Liver (tissue), 9 donors: Measurements from ENCODE around the gene TMEM108. TPM values are rescaled to one million over a fixed set of nuclear protein-coding genes. Genes with fewer than 3 reads are reported as not detected.

Experiments used
- DNase-seq: peaks from one replicate; pipeline ENCODE4 v3.0.0-alpha.2; 2017; ENCODE audit warnings: low spot score
- H3K27ac ChIP-seq, 2 donors: one replicate each; pipeline ENCODE4 v1.7.0; 2013; ENCODE audit warnings: inconsistent platforms in 2 of 2, low read length in 2 of 2, control low read depth in 1 of 2, low read depth in 1 of 2, mild to moderate bottlenecking in 1 of 2
- H3K27me3 ChIP-seq, 4 donors: one replicate each; pipeline versions ENCODE4 v1.6.1 to v1.7.0; 2013; ENCODE audit warnings: low read length in 3 of 4, inconsistent platforms in 1 of 4, mild to moderate bottlenecking in 1 of 4, moderate library complexity in 1 of 4; ENCODE audit not compliant: control insufficient read depth in 4 of 4, insufficient read depth in 4 of 4
- H3K36me3 ChIP-seq, 4 donors: one replicate each; pipeline versions ENCODE4 v1.6.1 to v1.7.0; 2013; ENCODE audit warnings: low read length in 3 of 4, mild to moderate bottlenecking in 3 of 4, low read depth in 1 of 4, moderate library complexity in 1 of 4; ENCODE audit not compliant: control insufficient read depth in 4 of 4, insufficient read depth in 3 of 4
- H3K4me1 ChIP-seq, 4 donors: one replicate each; pipeline versions ENCODE4 v1.6.1 to v1.7.0; 2013; ENCODE audit warnings: low read length in 3 of 4, mild to moderate bottlenecking in 3 of 4, moderate library complexity in 1 of 4; ENCODE audit not compliant: control insufficient read depth in 4 of 4, insufficient read depth in 4 of 4
- H3K4me3 ChIP-seq, 3 donors: one replicate each; pipeline versions ENCODE4 v1.6.1 to v1.7.0; 2013; ENCODE audit warnings: low read length in 3 of 3, control low read depth in 1 of 3, low read depth in 1 of 3, mild to moderate bottlenecking in 1 of 3
- H3K9ac ChIP-seq, 2 donors: one replicate each; pipeline ENCODE4 v1.7.0; 2013; ENCODE audit warnings: low read length in 2 of 2, mild to moderate bottlenecking in 2 of 2, moderate library complexity in 2 of 2, control low read depth in 1 of 2, low read depth in 1 of 2
- H3K9me3 ChIP-seq, 4 donors: one replicate each; pipeline versions ENCODE4 v1.6.1 to v1.7.0; 2013; ENCODE audit warnings: low read length in 3 of 4; ENCODE audit not compliant: control insufficient read depth in 4 of 4
- EGR1 ChIP-seq, 2 donors: IDR thresholded peaks; 2 replicates each; pipeline ENCODE4 v1.6.1; 2016 to 2018; ENCODE audit warnings: antibody characterized with exemption in 2 of 2, low read depth in 2 of 2
- FOXA1 ChIP-seq: IDR thresholded peaks from 2 replicates; pipeline ENCODE4 v1.6.1; 2016; ENCODE audit warnings: antibody characterized with exemption
- FOXA2 ChIP-seq: IDR thresholded peaks from 2 replicates; pipeline ENCODE4 v1.6.1; 2016; ENCODE audit warnings: antibody characterized with exemption
- GABPA ChIP-seq, 2 donors: IDR thresholded peaks in 1 of 2; conservative IDR thresholded peaks in 1 of 2; 2 replicates each; pipeline ENCODE4 v1.6.1; 2016; ENCODE audit warnings: antibody characterized with exemption in 2 of 2, mild to moderate bottlenecking in 1 of 2, moderate library complexity in 1 of 2
- HNF4A ChIP-seq, 2 donors: conservative IDR thresholded peaks; 2 replicates each; pipeline ENCODE4 v1.6.1; 2016; ENCODE audit warnings: antibody characterized with exemption in 2 of 2, mild to moderate bottlenecking in 2 of 2
- HNF4G ChIP-seq: IDR thresholded peaks from 2 replicates; pipeline ENCODE4 v1.6.1; 2016; ENCODE audit warnings: antibody characterized with exemption
- JUND ChIP-seq, 2 donors: IDR thresholded peaks; 2 replicates each; pipeline ENCODE4 v1.6.1; 2016; ENCODE audit warnings: antibody characterized with exemption in 2 of 2
- RXRA ChIP-seq, 2 donors: IDR thresholded peaks; 2 replicates each; pipeline ENCODE4 v1.6.1; 2017 to 2018; ENCODE audit warnings: antibody characterized with exemption in 2 of 2, mild to moderate bottlenecking in 1 of 2
- SP1 ChIP-seq: IDR thresholded peaks from 2 replicates; pipeline ENCODE4 v1.6.1; 2018; ENCODE audit warnings: antibody characterized with exemption, mild to moderate bottlenecking
- TAF1 ChIP-seq: conservative IDR thresholded peaks from 2 replicates; pipeline ENCODE4 v1.6.1; 2016; ENCODE audit warnings: antibody characterized with exemption, mild to moderate bottlenecking
- YY1 ChIP-seq: IDR thresholded peaks from 2 replicates; pipeline ENCODE4 v1.6.1; 2016; ENCODE audit warnings: antibody characterized with exemption, mild to moderate bottlenecking
- WGBS: extraction: QIAGEN DNeasy Blood & Tissue Kit; methylation state at CpG from one replicate; pipeline ENCODE4 v1.1.7; 2013; 5-methylcytosine and 5-hydroxymethylcytosine counted together
- polyA plus RNA-seq, 2 donors: library from polyadenylated mRNA; stranded (reverse) in 1 of 2; unstranded in 1 of 2; fragments of 200-250 nt in 1 of 2; fragments of >200 nt in 1 of 2; fragmentation: Nextera tagmentation in 1 of 2; extraction: Ambion mirVana in 1 of 2; gene quantifications; one replicate each; pipeline versions ENCODE4 v1.2.1 to v1.2.3, GENCODE V29; 2013 to 2015
- total RNA-seq, 2 donors: library from RNA; depleted of rRNA; stranded (reverse); fragments of >200 nt; gene quantifications; one replicate each; pipeline ENCODE4 v1.2.3, GENCODE V29; 2014
- TF ChIP-seq, protein P1 (sequence below): IDR thresholded peaks from 2 replicates; pipeline ENCODE4 v1.6.1; 2016; ENCODE audit warnings: antibody characterized with exemption
- TF ChIP-seq, protein P2 (sequence below): IDR thresholded peaks from 2 replicates; pipeline ENCODE4 v1.6.1; 2016; ENCODE audit warnings: antibody characterized with exemption, mild to moderate bottlenecking
- TF ChIP-seq, protein P3 (sequence below): fragments of 150-350 bp; IDR thresholded peaks from 2 replicates; pipeline ENCODE4 v1.5.1; 2017; ENCODE audit warnings: improper control_type of control experiment, low read depth, low read length; ENCODE audit not compliant: missing input control
- TF ChIP-seq, protein P4 (sequence below): IDR thresholded peaks from 2 replicates; pipeline ENCODE4 v1.6.1; 2016; ENCODE audit warnings: antibody characterized with exemption
- donor health status: healthy.
- donor health status: healthy.
- donor health status: healthy.
- donor health status: healthy.
- donor health status: healthy.

The TMEM108 gene
- total and polyA plus RNA-seq, 4 donors = 0.05 to 0.10 TPM; not detected in 2

DNA sequence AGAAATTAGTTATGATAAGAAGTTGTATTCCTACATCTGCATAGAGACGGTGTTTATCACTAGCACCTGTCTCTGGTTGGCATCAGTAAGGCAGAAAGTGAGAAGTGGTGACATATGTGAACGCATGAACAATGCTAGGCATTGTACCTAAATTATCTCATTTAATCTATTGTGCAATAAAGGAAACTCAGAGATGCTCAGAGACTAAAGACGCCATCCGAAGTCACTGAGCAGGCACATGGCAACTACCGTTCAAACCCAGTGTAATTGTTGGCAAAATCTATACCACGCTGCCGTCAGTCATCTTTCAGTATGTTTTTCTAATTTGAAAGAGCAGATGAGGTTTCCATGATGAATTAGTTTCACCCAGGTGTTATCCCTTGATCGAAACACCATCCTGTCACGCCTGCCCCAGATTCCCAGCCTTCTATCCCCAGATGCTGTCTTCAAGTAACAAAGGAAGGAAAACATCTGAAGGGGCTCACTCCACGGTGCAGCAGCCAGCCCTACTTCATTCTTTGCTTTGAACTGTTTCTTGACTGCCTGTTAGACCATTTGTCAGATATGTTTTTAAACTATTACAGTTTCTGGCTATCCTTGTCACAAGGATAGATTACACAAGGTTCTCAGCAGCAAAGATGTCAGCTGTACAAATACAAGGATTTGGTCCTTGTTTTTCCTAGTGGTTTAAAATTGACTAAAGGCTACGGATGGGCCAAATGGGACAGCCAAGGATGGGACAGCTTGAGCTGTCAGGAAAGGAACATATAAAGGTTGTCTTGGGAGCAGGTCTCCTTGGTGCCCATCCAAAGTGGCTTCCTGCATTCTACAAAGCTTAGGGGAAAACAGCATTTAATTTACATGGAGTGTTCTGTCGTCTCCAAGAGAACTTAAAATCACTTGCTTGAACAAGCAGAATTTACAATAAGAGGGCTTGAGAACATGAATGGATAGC lies 99.1 kb downstream of the TMEM108 start (continued):
- TF ChIP-seq EGR1 (IDR thresholded peaks at IDR 0.05; ENCODE audit: low read depth in 2 of 2) = no peak

DNA sequence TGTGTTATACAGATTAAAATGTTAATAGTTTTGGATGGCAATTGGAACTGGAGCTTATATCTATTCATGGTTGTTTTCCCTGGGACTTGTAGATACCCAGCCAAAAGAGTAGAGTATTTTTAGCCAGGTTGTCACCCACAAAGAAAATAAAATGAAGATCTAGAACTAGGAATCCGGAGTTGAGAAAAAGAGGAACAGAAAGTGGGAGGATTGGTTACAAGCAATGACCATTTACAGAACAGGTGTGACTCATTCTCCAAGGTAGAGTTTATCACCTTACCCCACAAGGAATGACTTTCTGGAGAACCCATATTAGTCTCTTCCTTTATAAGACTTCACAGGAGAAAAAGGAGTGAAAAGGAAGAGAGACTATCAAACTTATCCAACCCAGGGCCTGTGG lies 99.8 kb downstream of the TMEM108 start:
- TF ChIP-seq HNF4A (conservative IDR thresholded peaks at IDR 0.05) (no peak), GABPA (IDR thresholded peaks at IDR 0.05 in 1 of 2, conservative IDR thresholded peaks at IDR 0.05 in 1 of 2) (no peak), FOXA1 (no peak)
- H3K9ac ChIP-seq = no peak overlapping the region
- no peaks in the 10 kb centered on the region for H3K27me3 ChIP-seq
- no peak for DNase-seq
- WGBS = 67% methylated on average over 1 of the region's 1 CpG
- no peak overlapping the region for H3K4me3 ChIP-seq
- no peaks in the 10 kb centered on the region for H3K36me3 ChIP-seq
- no peak overlapping the region for H3K27ac ChIP-seq
- H3K9me3 ChIP-seq = no peaks in the 10 kb centered on the region
- H3K4me1 ChIP-seq = no peaks in the 10 kb centered on the region

DNA sequence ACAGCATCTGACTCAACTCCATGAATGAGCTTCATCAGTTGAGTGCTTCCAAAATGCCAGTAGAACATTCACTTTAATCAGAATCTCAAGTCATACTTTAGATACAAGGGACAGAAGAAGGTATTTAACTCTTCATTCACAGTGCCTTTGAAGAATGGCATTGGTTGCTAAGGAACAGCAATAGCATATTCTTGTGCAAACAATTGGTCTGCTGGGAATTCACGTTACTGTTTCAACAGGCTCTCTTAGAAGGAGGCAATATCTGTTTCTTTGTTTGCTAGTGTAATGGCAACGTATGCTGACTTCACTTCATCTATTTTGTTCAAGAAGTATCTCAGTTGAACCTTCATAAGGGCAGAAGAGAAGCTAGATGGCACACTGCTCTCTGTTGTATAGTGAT lies 113.9 kb downstream of the TMEM108 start:
- H3K27me3 ChIP-seq = no peaks in the 10 kb centered on the region
- no peaks in the 10 kb centered on the region for H3K9me3 ChIP-seq
- H3K27ac ChIP-seq = no peak overlapping the region
- no peak for DNase-seq
- no peak for TF ChIP-seq GABPA (IDR thresholded peaks at IDR 0.05 in 1 of 2, conservative IDR thresholded peaks at IDR 0.05 in 1 of 2)
- TF ChIP-seq, protein P1, sequence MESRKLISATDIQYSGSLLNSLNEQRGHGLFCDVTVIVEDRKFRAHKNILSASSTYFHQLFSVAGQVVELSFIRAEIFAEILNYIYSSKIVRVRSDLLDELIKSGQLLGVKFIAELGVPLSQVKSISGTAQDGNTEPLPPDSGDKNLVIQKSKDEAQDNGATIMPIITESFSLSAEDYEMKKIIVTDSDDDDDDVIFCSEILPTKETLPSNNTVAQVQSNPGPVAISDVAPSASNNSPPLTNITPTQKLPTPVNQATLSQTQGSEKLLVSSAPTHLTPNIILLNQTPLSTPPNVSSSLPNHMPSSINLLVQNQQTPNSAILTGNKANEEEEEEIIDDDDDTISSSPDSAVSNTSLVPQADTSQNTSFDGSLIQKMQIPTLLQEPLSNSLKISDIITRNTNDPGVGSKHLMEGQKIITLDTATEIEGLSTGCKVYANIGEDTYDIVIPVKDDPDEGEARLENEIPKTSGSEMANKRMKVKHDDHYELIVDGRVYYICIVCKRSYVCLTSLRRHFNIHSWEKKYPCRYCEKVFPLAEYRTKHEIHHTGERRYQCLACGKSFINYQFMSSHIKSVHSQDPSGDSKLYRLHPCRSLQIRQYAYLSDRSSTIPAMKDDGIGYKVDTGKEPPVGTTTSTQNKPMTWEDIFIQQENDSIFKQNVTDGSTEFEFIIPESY = no peak
- TF ChIP-seq HNF4A (conservative IDR thresholded peaks at IDR 0.05) = no peak
- TF ChIP-seq, protein P2, sequence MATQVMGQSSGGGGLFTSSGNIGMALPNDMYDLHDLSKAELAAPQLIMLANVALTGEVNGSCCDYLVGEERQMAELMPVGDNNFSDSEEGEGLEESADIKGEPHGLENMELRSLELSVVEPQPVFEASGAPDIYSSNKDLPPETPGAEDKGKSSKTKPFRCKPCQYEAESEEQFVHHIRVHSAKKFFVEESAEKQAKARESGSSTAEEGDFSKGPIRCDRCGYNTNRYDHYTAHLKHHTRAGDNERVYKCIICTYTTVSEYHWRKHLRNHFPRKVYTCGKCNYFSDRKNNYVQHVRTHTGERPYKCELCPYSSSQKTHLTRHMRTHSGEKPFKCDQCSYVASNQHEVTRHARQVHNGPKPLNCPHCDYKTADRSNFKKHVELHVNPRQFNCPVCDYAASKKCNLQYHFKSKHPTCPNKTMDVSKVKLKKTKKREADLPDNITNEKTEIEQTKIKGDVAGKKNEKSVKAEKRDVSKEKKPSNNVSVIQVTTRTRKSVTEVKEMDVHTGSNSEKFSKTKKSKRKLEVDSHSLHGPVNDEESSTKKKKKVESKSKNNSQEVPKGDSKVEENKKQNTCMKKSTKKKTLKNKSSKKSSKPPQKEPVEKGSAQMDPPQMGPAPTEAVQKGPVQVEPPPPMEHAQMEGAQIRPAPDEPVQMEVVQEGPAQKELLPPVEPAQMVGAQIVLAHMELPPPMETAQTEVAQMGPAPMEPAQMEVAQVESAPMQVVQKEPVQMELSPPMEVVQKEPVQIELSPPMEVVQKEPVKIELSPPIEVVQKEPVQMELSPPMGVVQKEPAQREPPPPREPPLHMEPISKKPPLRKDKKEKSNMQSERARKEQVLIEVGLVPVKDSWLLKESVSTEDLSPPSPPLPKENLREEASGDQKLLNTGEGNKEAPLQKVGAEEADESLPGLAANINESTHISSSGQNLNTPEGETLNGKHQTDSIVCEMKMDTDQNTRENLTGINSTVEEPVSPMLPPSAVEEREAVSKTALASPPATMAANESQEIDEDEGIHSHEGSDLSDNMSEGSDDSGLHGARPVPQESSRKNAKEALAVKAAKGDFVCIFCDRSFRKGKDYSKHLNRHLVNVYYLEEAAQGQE = no peak
- TF ChIP-seq TAF1 = no peak
- no peak for TF ChIP-seq HNF4G
- no peak for TF ChIP-seq JUND (IDR thresholded peaks at IDR 0.05)
- no peak for TF ChIP-seq FOXA2
- TF ChIP-seq FOXA1 = no peak
- no peak for TF ChIP-seq RXRA (IDR thresholded peaks at IDR 0.05)
- TF ChIP-seq, protein P3, sequence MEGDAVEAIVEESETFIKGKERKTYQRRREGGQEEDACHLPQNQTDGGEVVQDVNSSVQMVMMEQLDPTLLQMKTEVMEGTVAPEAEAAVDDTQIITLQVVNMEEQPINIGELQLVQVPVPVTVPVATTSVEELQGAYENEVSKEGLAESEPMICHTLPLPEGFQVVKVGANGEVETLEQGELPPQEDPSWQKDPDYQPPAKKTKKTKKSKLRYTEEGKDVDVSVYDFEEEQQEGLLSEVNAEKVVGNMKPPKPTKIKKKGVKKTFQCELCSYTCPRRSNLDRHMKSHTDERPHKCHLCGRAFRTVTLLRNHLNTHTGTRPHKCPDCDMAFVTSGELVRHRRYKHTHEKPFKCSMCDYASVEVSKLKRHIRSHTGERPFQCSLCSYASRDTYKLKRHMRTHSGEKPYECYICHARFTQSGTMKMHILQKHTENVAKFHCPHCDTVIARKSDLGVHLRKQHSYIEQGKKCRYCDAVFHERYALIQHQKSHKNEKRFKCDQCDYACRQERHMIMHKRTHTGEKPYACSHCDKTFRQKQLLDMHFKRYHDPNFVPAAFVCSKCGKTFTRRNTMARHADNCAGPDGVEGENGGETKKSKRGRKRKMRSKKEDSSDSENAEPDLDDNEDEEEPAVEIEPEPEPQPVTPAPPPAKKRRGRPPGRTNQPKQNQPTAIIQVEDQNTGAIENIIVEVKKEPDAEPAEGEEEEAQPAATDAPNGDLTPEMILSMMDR = no peak
- TF ChIP-seq, protein P4, sequence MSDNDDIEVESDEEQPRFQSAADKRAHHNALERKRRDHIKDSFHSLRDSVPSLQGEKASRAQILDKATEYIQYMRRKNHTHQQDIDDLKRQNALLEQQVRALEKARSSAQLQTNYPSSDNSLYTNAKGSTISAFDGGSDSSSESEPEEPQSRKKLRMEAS = no peak
- TF ChIP-seq SP1 = no peak
- no peak for TF ChIP-seq YY1
- no peaks in the 10 kb centered on the region for H3K36me3 ChIP-seq
- H3K4me3 ChIP-seq = no peak overlapping the region
- H3K9ac ChIP-seq = no peak overlapping the region
- no peaks in the 10 kb centered on the region for H3K4me1 ChIP-seq
- 29% methylated on average over 2 of the region's 2 CpGs for WGBS
